H1 (cell line): Measurements from ENCODE around the gene CEMIP2. TPM values are rescaled to one million over a fixed set of nuclear protein-coding genes. Genes with fewer than 3 reads are reported as not detected.

Source experiments
- CTCF ChIA-PET: fragments of 300-600 bp; sonication (Branson Sonifier 250); formaldehyde crosslinking; loops from one replicate; lab custom pipeline; 2021; ENCODE audit not compliant: partially characterized antibody; lab: Charles Lee
- POLR2A ChIA-PET: fragments of 300-600 bp; sonication (Branson Sonifier 250); formaldehyde crosslinking; loops from one replicate; lab custom pipeline; 2021; ENCODE audit warnings: inconsistent platforms; ENCODE audit not compliant: partially characterized antibody; lab: Charles Lee
- DNase-seq, 2 experiments: peaks; one replicate each; pipeline versions ENCODE4 v3.0.0 to v3.0.0-alpha.2; 2010 to 2022; ENCODE audit warnings: low spot score in 2 of 2, low read depth in 1 of 2, mixed read lengths in 1 of 2
- FAIRE-seq: peaks from 2 replicates; lab custom pipeline; 2011; peaks lifted over from hg19 to GRCh38; lab: Jason Lieb, UNC
- H2AFZ ChIP-seq: 2 replicates; pipeline ENCODE4 v1.8.1; 2012; ENCODE audit warnings: low read length, inconsistent platforms
- H2AK5ac ChIP-seq: 2 replicates; pipeline ENCODE4 v1.6.1; 2013; ENCODE audit warnings: low read depth, low read length
- H2BK120ac ChIP-seq: replicated peaks from 2 replicates; pipeline ENCODE3; 2013; ENCODE audit warnings: low read depth, low read length, inconsistent platforms
- H2BK12ac ChIP-seq: 2 replicates; pipeline ENCODE4 v1.6.1; 2013; ENCODE audit warnings: low read depth, low read length
- H2BK15ac ChIP-seq: 2 replicates; pipeline ENCODE4 v1.6.1; 2013; ENCODE audit warnings: low read length
- H2BK20ac ChIP-seq: 2 replicates; pipeline ENCODE4 v1.6.1; 2013; ENCODE audit warnings: low read length
- H2BK5ac ChIP-seq: 2 replicates; pipeline ENCODE4 v1.6.1; 2013; ENCODE audit warnings: low read depth, low read length
- H3K14ac ChIP-seq: 2 replicates; pipeline ENCODE4 v1.6.1; 2013; ENCODE audit warnings: inconsistent platforms; ENCODE audit not compliant: insufficient read length
- H3K18ac ChIP-seq: 2 replicates; pipeline ENCODE4 v1.6.1; 2013; ENCODE audit warnings: low read length; ENCODE audit errors: extremely low read depth
- H3K23ac ChIP-seq: 2 replicates; pipeline ENCODE4 v1.6.1; 2013; ENCODE audit warnings: inconsistent platforms; ENCODE audit not compliant: insufficient read length
- H3K23me2 ChIP-seq: 2 replicates; pipeline ENCODE4 v1.6.1; 2013; ENCODE audit warnings: low read depth, low read length
- H3K27ac ChIP-seq: 2 replicates; pipeline ENCODE4 v1.6.1; 2011; ENCODE audit warnings: low read depth, low read length, inconsistent platforms
- H3K27me3 ChIP-seq, 4 experiments: replicated peaks in 1 of 4; 1 replicate in 1 of 4; 2 replicates in 3 of 4; pipeline versions ENCODE4 v1.6.1 to v1.8.1; 2011 to 2013; ENCODE audit warnings: low read length in 3 of 4, mild to moderate bottlenecking in 3 of 4, inconsistent platforms in 2 of 4, mixed read lengths in 2 of 4, moderate library complexity in 1 of 4; ENCODE audit not compliant: control insufficient read depth in 3 of 4, insufficient read depth in 3 of 4; ENCODE audit errors: extremely low read depth in 1 of 4
- H3K36me3 ChIP-seq, 4 experiments: 2 replicates each; pipeline versions ENCODE4 v1.6.1 to v1.8.1; 2011 to 2013; ENCODE audit warnings: mild to moderate bottlenecking in 4 of 4, low read length in 3 of 4, moderate library complexity in 2 of 4, control low read depth in 1 of 4, inconsistent platforms in 1 of 4; ENCODE audit not compliant: insufficient read depth in 4 of 4, control insufficient read depth in 2 of 4
- H3K4ac ChIP-seq: replicated peaks from 2 replicates; pipeline ENCODE3; 2013; ENCODE audit warnings: low read length, low read depth, mixed read lengths, inconsistent platforms; ENCODE audit not compliant: insufficient read length
- H3K4me1 ChIP-seq, 4 experiments: replicated peaks in 1 of 4; 1 replicate in 1 of 4; 2 replicates in 3 of 4; pipeline versions ENCODE4 v1.6.1 to v1.8.1; 2011 to 2013; ENCODE audit warnings: low read length in 3 of 4, inconsistent platforms in 2 of 4, mixed read lengths in 1 of 4; ENCODE audit not compliant: insufficient read depth in 4 of 4, control insufficient read depth in 3 of 4
- H3K4me2 ChIP-seq, 2 experiments: 2 replicates each; pipeline versions ENCODE4 v1.6.1 to v1.8.1; 2011 to 2013; ENCODE audit warnings: low read depth in 2 of 2, low read length in 2 of 2, control low read depth in 1 of 2, inconsistent platforms in 1 of 2, mild to moderate bottlenecking in 1 of 2; ENCODE audit not compliant: insufficient read depth in 1 of 2
- H3K4me3 ChIP-seq, 4 experiments: fragments of 200-600, 300-600 bp in 1 of 4; sonication (generic), shearing (Covaris generic), sonication (Bioruptor Twin) in 1 of 4; 2 replicates each; pipeline versions ENCODE4 v1.5.1 to v1.8.1; 2011 to 2016; ENCODE audit warnings: low read length in 4 of 4, low read depth in 3 of 4, control low read depth in 2 of 4, inconsistent platforms in 2 of 4, mild to moderate bottlenecking in 2 of 4, mixed read lengths in 1 of 4, moderate library complexity in 1 of 4; ENCODE audit not compliant: insufficient read depth in 2 of 4; ENCODE audit errors: extremely low read depth in 1 of 4
- H3K56ac ChIP-seq: replicated peaks from 2 replicates; pipeline ENCODE3; 2013; ENCODE audit warnings: low read depth, mild to moderate bottlenecking, mixed read lengths, low read length, inconsistent platforms; ENCODE audit not compliant: insufficient read length
- H3K79me1 ChIP-seq: 2 replicates; pipeline ENCODE4 v1.6.1; 2013; ENCODE audit warnings: low read depth, low read length, control low read depth
- H3K79me2 ChIP-seq, 2 experiments: 2 replicates each; pipeline versions ENCODE4 v1.6.1 to v1.8.1; 2012 to 2013; ENCODE audit warnings: low read length in 2 of 2, mild to moderate bottlenecking in 2 of 2, inconsistent platforms in 1 of 2; ENCODE audit not compliant: insufficient read depth in 2 of 2, control insufficient read depth in 1 of 2
- H3K9ac ChIP-seq, 4 experiments: replicated peaks in 1 of 4; 1 replicate in 1 of 4; 2 replicates in 3 of 4; pipeline versions ENCODE4 v1.6.1 to v1.8.1; 2011 to 2013; ENCODE audit warnings: low read depth in 3 of 4, low read length in 3 of 4, control low read depth in 2 of 4, mild to moderate bottlenecking in 2 of 4, moderate library complexity in 2 of 4, inconsistent platforms in 1 of 4; ENCODE audit errors: extremely low read depth in 1 of 4
- H3K9me3 ChIP-seq, 2 experiments: 2 replicates each; pipeline versions ENCODE4 v1.6.1 to v1.8.1; 2012 to 2013; ENCODE audit warnings: mild to moderate bottlenecking in 2 of 2, moderate library complexity in 2 of 2, control low read depth in 1 of 2, inconsistent platforms in 1 of 2, low read depth in 1 of 2, low read length in 1 of 2, mixed read lengths in 1 of 2; ENCODE audit not compliant: insufficient read depth in 2 of 2
- H4K20me1 ChIP-seq, 2 experiments: replicated peaks in 1 of 2; 2 replicates each; pipeline versions ENCODE3 to v1.8.1; 2011 to 2013; ENCODE audit warnings: inconsistent platforms in 2 of 2, low read length in 2 of 2, mild to moderate bottlenecking in 1 of 2; ENCODE audit not compliant: insufficient read depth in 2 of 2, control insufficient read depth in 1 of 2
- H4K5ac ChIP-seq: 2 replicates; pipeline ENCODE4 v1.6.1; 2013; ENCODE audit warnings: low read length, low read depth, mixed read lengths, inconsistent platforms; ENCODE audit not compliant: insufficient read length
- H4K8ac ChIP-seq: 2 replicates; pipeline ENCODE4 v1.8.0; 2013; ENCODE audit warnings: mild to moderate bottlenecking, moderate library complexity, low read length, inconsistent platforms; ENCODE audit not compliant: insufficient read depth; ENCODE audit errors: extremely low read depth
- H4K91ac ChIP-seq: replicated peaks from 2 replicates; pipeline ENCODE3; 2013; ENCODE audit warnings: low read length, mixed read lengths, inconsistent platforms; ENCODE audit not compliant: insufficient read length
- BACH1 ChIP-seq: IDR thresholded peaks from 2 replicates; pipeline ENCODE4 v1.6.1; 2012; ENCODE audit warnings: low read length, improper control_type of control experiment
- BRCA1 ChIP-seq: IDR thresholded peaks from 2 replicates; pipeline ENCODE4 v1.6.1; 2012; ENCODE audit warnings: low read depth, low read length, improper control_type of control experiment
- CBX5 ChIP-seq: fragments of 300-800, 300-1000 bp; sonication (generic); IDR thresholded peaks from 2 replicates; pipeline ENCODE4 v1.7.1; 2016; ENCODE audit warnings: antibody characterized with exemption, low read length, low read depth
- CBX8 ChIP-seq: fragments of 300-800, 300-1000 bp; sonication (generic); IDR thresholded peaks from 2 replicates; pipeline ENCODE4 v1.7.1; 2016; ENCODE audit warnings: low read depth, low read length, borderline replicate concordance
- CHD2 ChIP-seq: IDR thresholded peaks from 2 replicates; pipeline ENCODE4 v1.6.1; 2012; ENCODE audit warnings: low read length, improper control_type of control experiment
- CREB1 ChIP-seq: IDR thresholded peaks from 2 replicates; pipeline ENCODE4 v1.6.1; 2012; ENCODE audit warnings: inconsistent platforms
- GTF2F1 ChIP-seq: IDR thresholded peaks from 2 replicates; pipeline ENCODE4 v1.6.1; 2012; ENCODE audit warnings: low read depth, low read length, improper control_type of control experiment, borderline replicate concordance
- POLR2A ChIP-seq, 2 experiments: IDR thresholded peaks; 1 replicate in 1 of 2; 2 replicates in 1 of 2; pipeline ENCODE4 v1.6.1; 2011; ENCODE audit warnings: low read depth in 2 of 2, low read length in 2 of 2, mild to moderate bottlenecking in 2 of 2; ENCODE audit errors: control extremely low read depth in 1 of 2
- POU5F1 ChIP-seq: IDR thresholded peaks from 2 replicates; pipeline ENCODE4 v1.6.1; 2011; ENCODE audit warnings: low read depth, mild to moderate bottlenecking, low read length, moderate library complexity
- RNF2 ChIP-seq: fragments of 200-900, 300-1000 bp; sonication (generic); IDR thresholded peaks from 2 replicates; pipeline ENCODE4 v1.7.1; 2016; ENCODE audit warnings: borderline replicate concordance, low read depth, mild to moderate bottlenecking, antibody characterized with exemption, low read length; ENCODE audit not compliant: poor library complexity, severe bottlenecking; ENCODE audit errors: missing control alignments
- SIN3A ChIP-seq, 2 experiments: IDR thresholded peaks in 1 of 2; conservative IDR thresholded peaks in 1 of 2; 2 replicates each; pipeline ENCODE4 v1.6.1; 2011 to 2012; ENCODE audit warnings: low read length in 2 of 2, improper control_type of control experiment in 1 of 2, low read depth in 1 of 2, mild to moderate bottlenecking in 1 of 2
- SIRT6 ChIP-seq: IDR thresholded peaks from one replicate; pipeline ENCODE4 v1.7.1; 2012; ENCODE audit warnings: low read length, inconsistent platforms
- SRF ChIP-seq: IDR thresholded peaks from 2 replicates; pipeline ENCODE4 v1.6.1; 2011; ENCODE audit warnings: mild to moderate bottlenecking, low read depth, low read length, moderate library complexity
- TAF1 ChIP-seq: IDR thresholded peaks from 2 replicates; pipeline ENCODE4 v1.6.1; 2011; ENCODE audit warnings: mild to moderate bottlenecking, low read depth, low read length
- WGBS, 2 experiments: shearing (Covaris generic) in 1 of 2; methylation state at CpG; one replicate each; pipeline versions ENCODE4 v1.1.6 to v1.1.7; 2013 to 2015; ENCODE audit warnings: low lambda C conversion rate in 2 of 2, mixed read lengths in 2 of 2, inconsistent platforms in 1 of 2, low coverage in 1 of 2, missing lambda C conversion rate in 1 of 2; ENCODE audit not compliant: insufficient replicate concordance in 2 of 2, insufficient coverage in 1 of 2, insufficient read length in 1 of 2; ENCODE audit errors: extremely low coverage in 1 of 2, missing lambda C conversion rate in 1 of 2; 5-methylcytosine and 5-hydroxymethylcytosine counted together
- polyA plus RNA-seq, 7 experiments: library from polyadenylated mRNA; depleted of rRNA in 3 of 7; stranded (reverse) in 5 of 7; unstranded in 2 of 7; fragments of >200 nt in 5 of 7; fragments of 200-250 nt in 2 of 7; gene quantifications; 1 replicate in 5 of 7; 2 replicates in 1 of 7; 4 replicates in 1 of 7; pipeline versions ENCODE4 v1.2.1 to v1.2.3, GENCODE V29; 2011 to 2013; ENCODE audit warnings: missing spikeins in 2 of 7, mixed read lengths in 2 of 7
- total RNA-seq: library from RNA; stranded (reverse); fragmentation: NEBNext Ultra II Directional; extraction: Animal tissue kit (Norgen Biotek cat#: 25700); gene quantifications from 2 replicates; pipeline ENCODE4 v1.2.1, GENCODE V29; 2021
- TF ChIP-seq, protein P1 (sequence below): IDR thresholded peaks from 2 replicates; pipeline ENCODE4 v1.6.1; 2012; ENCODE audit warnings: inconsistent platforms

CEMIP2 gene
- total and polyA plus RNA-seq, 2 of the 8 experiments (the other 6 are each of a cell fraction or from before 2014, with no cell fraction given), result 25.2 to 52.1 TPM

DNA sequence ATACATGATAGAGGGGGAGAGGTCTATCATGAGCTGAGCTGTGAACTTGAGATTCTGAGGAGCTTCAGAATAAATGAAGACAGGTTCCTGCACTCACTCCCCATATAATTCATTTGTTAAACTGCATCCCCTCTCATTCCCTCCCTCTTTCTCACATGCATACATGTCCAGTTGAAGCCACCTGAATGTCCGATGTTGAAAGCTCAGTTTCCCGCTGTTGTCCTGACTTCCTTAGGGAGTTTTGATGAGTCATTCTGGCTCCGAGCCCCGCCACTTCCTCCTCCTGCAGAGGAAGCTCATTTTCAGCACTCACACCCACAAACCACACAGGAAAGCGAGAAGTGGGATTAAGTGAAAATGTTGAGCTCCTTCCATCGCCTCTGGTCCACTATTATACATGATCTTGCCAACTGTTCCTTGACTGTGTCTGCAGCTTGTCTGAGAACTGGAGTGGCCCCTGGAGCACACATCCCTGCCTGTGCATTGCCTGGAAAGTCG lies 121.2 kb downstream of the CEMIP2 start:
- ChIA-PET CTCF (interaction anchor here (0.9 to 3.3 kb wide), 9 partner anchors 13 to 292 kb away, joined by 3 to 16 read pairs (median 4); no protein-coding TSS in a partner anchor), POLR2A (interaction anchor here (0.7 to 1.3 kb wide), 3 partner anchors 27 to 120 kb away, joined by 3 to 4 read pairs (median 3); no protein-coding TSS in a partner anchor)
- H3K56ac ChIP-seq, result no peak overlapping the region
- H2BK12ac ChIP-seq, result no peak overlapping the region; the same call in 1 of the 2 replicates
- no peak overlapping the region for H3K4me3 ChIP-seq
- H4K8ac ChIP-seq, result no peak overlapping the region
- H3K23ac ChIP-seq, result no peak overlapping the region
- FAIRE-seq (no peak), DNase-seq (no peak)
- H3K9ac ChIP-seq, result no peak overlapping the region
- no peak overlapping the region for H2BK120ac ChIP-seq
- no peak overlapping the region for H2BK5ac ChIP-seq
- H3K4me2 ChIP-seq, result no peak overlapping the region
- H3K36me3 ChIP-seq, result no peaks in the 10 kb centered on the region
- no peaks in the 10 kb centered on the region for H4K20me1 ChIP-seq
- H3K4ac ChIP-seq, result no peak overlapping the region
- H3K4me1 ChIP-seq, result peaks cover 0 to 5% (median 0%) of the 10 kb centered on the region in 4 experiments; a peak in 1 of 7 replicates
- WGBS, 2 experiments, result 90% methylated on average over 7 of the region's 7 CpGs; no CpG with 5 or more reads in 1 of the 2 experiments
- H4K5ac ChIP-seq, result no peak overlapping the region
- H3K27ac ChIP-seq, result no peak overlapping the region
- peak overlapping the region; percentile 84 for H2AFZ ChIP-seq
- no peaks in the 10 kb centered on the region for H3K79me2 ChIP-seq
- H2AK5ac ChIP-seq, result no peak overlapping the region
- no peak overlapping the region for H3K14ac ChIP-seq
- H2BK15ac ChIP-seq, result no peak overlapping the region
- no peak overlapping the region for H2BK20ac ChIP-seq
- H3K23me2 ChIP-seq, result no peaks in the 10 kb centered on the region
- no peak overlapping the region for H4K91ac ChIP-seq
- H3K27me3 ChIP-seq, result no peaks in the 10 kb centered on the region; a peak in 1 of 7 replicates
- no peaks in the 10 kb centered on the region for H3K79me1 ChIP-seq
- no peaks in the 10 kb centered on the region for H3K9me3 ChIP-seq
- H3K18ac ChIP-seq, result 0 out of 2 replicates have a peak overlapping the region, but pooled peaks have one; percentile 17
- TF ChIP-seq SIN3A (conservative IDR thresholded peaks at IDR 0.05 in 1 of 2, IDR thresholded peaks at IDR 0.05 in 1 of 2; ENCODE audit: low read depth in 1 of 2, low read length in 2 of 2) (no peak), CREB1 (no peak), GTF2F1 (no peak), CBX8 (no peak), POU5F1 (no peak), TAF1 (no peak), CHD2 (no peak), CBX5 (no peak), RNF2 (no peak), POLR2A (IDR thresholded peaks at IDR 0.05; ENCODE audit: control extremely low read depth in 1 of 2, low read depth in 2 of 2, low read length in 2 of 2) (no peak), SIRT6 (no peak), SRF (no peak), BACH1 (no peak), BRCA1 (no peak)
- TF ChIP-seq, protein P1, sequence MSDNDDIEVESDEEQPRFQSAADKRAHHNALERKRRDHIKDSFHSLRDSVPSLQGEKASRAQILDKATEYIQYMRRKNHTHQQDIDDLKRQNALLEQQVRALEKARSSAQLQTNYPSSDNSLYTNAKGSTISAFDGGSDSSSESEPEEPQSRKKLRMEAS, result no peak
